ENCODE results near the gene SEMA5A.
"Not testable (repeated sequence)": the region's sequence is repeated elsewhere in the genome, so short reads cannot be mapped to it uniquely, and the experiment has no call there.

SEMA5A gene

GRCh38 chr5:9439531-9440292 lies 106.2 kb downstream of the SEMA5A start:
- peak; percentile 70 for DNase-seq (ENCODE audit: low read depth)

GRCh38 chr5:9438596-9439354 lies 107.1 kb downstream of the SEMA5A start:
- no peak for DNase-seq (ENCODE audit: low read depth)

- DNase-seq (ENCODE audit: low read depth), result peak; percentile 96
These were observed 108.1 kb downstream of the SEMA5A start for GRCh38 chr5:9437741-9438240.

- DNase-seq (ENCODE audit: low read depth), result no peak
These were observed 114.2 kb downstream of the SEMA5A start for GRCh38 chr5:9431496-9432258.

- no peak for DNase-seq (ENCODE audit: low read depth)
These were observed 114.8 kb downstream of the SEMA5A start for GRCh38 chr5:9431151-9431495.

- DNase-seq (ENCODE audit: low read depth), result no peak
These were observed 115.6 kb downstream of the SEMA5A start for GRCh38 chr5:9430306-9430705.

GRCh38 chr5:9429691-9430215 lies 116.1 kb downstream of the SEMA5A start:
- DNase-seq (ENCODE audit: low read depth), result no peak

- no peak for DNase-seq (ENCODE audit: low read depth)
These were observed 117.6 kb downstream of the SEMA5A start for GRCh38 chr5:9428272-9428671.

GRCh38 chr5:9425710-9426109 lies 120.2 kb downstream of the SEMA5A start:
- no peak for DNase-seq (ENCODE audit: low read depth)

- DNase-seq (ENCODE audit: low read depth), result no peak
These were observed 122.3 kb downstream of the SEMA5A start for GRCh38 chr5:9423571-9423970.

GRCh38 chr5:9421884-9422283 lies 124.0 kb downstream of the SEMA5A start:
- DNase-seq (ENCODE audit: low read depth), result no peak

- DNase-seq (ENCODE audit: low read depth), result no peak
These were observed 126.1 kb downstream of the SEMA5A start for GRCh38 chr5:9419794-9420193.

GRCh38 chr5:9415566-9415965 lies 130.3 kb downstream of the SEMA5A start:
- no peak for DNase-seq (ENCODE audit: low read depth)

- no peak for DNase-seq (ENCODE audit: low read depth)
These were observed 130.8 kb downstream of the SEMA5A start for GRCh38 chr5:9415091-9415490.

- no peak for DNase-seq (ENCODE audit: low read depth)
These were observed 134.7 kb downstream of the SEMA5A start for GRCh38 chr5:9411142-9411541.

- DNase-seq (ENCODE audit: low read depth), result no peak
These were observed 136.4 kb downstream of the SEMA5A start for GRCh38 chr5:9409413-9409960.

GRCh38 chr5:9408964-9409363 lies 136.9 kb downstream of the SEMA5A start:
- DNase-seq (ENCODE audit: low read depth), result no peak

- no peak for DNase-seq (ENCODE audit: low read depth)
These were observed 140.6 kb downstream of the SEMA5A start for GRCh38 chr5:9405196-9405754.

- DNase-seq (ENCODE audit: low read depth), result peak; percentile 2
These were observed 143.9 kb downstream of the SEMA5A start for GRCh38 chr5:9401786-9402472.

GRCh38 chr5:9399783-9400182 lies 146.1 kb downstream of the SEMA5A start:
- DNase-seq (ENCODE audit: low read depth), result not testable (repeated sequence)

- DNase-seq (ENCODE audit: low read depth), result no peak
These were observed 146.8 kb downstream of the SEMA5A start for GRCh38 chr5:9399094-9399493.

All from ELR (cell line).